Skeletal muscle cell (primary cell): ENCODE measurements around the gene MCM9.
"Not testable (repeated sequence)": the region's sequence is repeated elsewhere in the genome, so short reads cannot be mapped to it uniquely, and the experiment has no call there.

Experiments
- DNase-seq: peaks from one replicate; pipeline ENCODE4 v3.0.0-alpha.2; 2010; ENCODE audit warnings: low read depth
- H3K4me3 ChIP-seq: 2 replicates; pipeline ENCODE4 v1.5.1; 2011; ENCODE audit warnings: low read depth, mild to moderate bottlenecking, control low read depth, low read length, moderate library complexity

The MCM9 gene

DNA sequence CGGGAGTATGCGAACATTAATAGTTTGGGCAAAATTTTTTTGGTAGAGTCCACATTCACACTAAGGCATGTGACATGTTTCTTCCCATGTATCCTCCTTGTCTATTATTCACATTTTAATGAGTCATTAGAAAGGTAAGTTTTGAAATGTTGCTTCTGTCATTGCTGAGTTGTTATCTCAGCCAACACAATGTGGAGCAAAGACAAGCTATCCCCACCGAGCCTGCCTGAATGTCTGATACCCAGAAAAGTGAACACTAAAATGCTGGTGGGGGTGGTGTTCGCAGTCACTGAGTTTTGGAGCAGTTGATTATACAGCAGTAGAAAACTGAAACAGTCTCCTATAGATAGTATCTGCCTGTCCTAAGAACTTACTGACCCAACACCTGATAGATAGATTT lies 109.3 kb downstream of the MCM9 start:
- no peak for DNase-seq
- no peak overlapping the region for H3K4me3 ChIP-seq

- DNase-seq: no peak
- no peak overlapping the region for H3K4me3 ChIP-seq
Observed at GRCh38 chr6:118815495-118815894, 119.5 kb downstream of the MCM9 start.

DNA sequence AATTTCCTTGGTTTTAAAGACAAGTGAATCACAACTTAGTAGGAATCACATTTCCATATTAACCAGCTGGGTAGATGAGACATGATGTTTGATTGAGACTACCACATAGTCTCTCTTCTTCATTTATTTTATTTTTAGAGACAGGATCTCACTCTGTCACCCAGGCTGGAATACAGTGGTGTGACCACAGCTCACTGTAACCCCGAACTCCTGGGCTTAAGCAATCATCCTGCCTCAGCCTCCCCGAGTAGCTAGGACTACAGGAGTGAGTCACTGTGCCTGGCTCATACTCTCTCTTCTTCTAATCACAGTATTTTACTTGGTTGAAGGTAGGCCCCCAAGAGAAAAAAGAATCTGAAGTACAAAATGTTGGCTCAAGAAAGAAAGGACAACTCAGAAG lies 121.2 kb downstream of the MCM9 start:
- H3K4me3 ChIP-seq: no peak overlapping the region
- peak; percentile 48 for DNase-seq

GRCh38 chr6:118812970-118813369 lies 122.0 kb downstream of the MCM9 start:
- DNase-seq: no peak

GRCh38 chr6:118810420-118811027 lies 124.4 kb downstream of the MCM9 start:
- no peak overlapping the region for H3K4me3 ChIP-seq

More at GRCh38 chr6:118812970-118813369, 122.0 kb downstream of the MCM9 start:
- no peak overlapping the region for H3K4me3 ChIP-seq

GRCh38 chr6:118808793-118809638 lies 125.9 kb downstream of the MCM9 start:
- no peak for DNase-seq
- H3K4me3 ChIP-seq: no peak overlapping the region

More at GRCh38 chr6:118810420-118811027, 124.4 kb downstream of the MCM9 start:
- DNase-seq: no peak

- no peak for DNase-seq
- H3K4me3 ChIP-seq: no peak overlapping the region
Observed at GRCh38 chr6:118804091-118804490, 130.9 kb downstream of the MCM9 start.

GRCh38 chr6:118801257-118801656 lies 133.7 kb downstream of the MCM9 start:
- no peak overlapping the region for H3K4me3 ChIP-seq

GRCh38 chr6:118800394-118801071 lies 134.4 kb downstream of the MCM9 start:
- peak overlapping the region; percentile 20 for H3K4me3 ChIP-seq
- DNase-seq: peak; percentile 43

More at GRCh38 chr6:118801257-118801656, 133.7 kb downstream of the MCM9 start:
- DNase-seq: no peak

DNA sequence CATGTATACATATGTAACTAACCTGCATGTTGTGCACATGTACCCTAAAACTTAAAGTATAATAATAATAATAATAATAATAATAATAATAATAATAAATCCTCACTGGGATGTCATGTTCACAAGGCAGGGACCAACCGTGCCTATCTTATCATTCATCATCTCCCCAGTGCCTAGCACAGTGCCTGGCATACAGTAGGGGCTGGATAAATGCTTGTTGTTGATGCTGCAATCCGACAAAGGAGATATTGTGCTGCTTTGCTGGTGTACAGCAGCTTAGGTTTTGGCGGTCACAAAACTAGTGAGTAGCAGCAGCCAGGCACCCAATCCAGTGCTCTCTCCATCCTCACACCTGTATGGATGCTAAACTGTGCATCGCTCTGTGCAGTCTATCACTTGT lies 135.1 kb downstream of the MCM9 start:
- DNase-seq: no peak
- H3K4me3 ChIP-seq: no peak overlapping the region

DNA sequence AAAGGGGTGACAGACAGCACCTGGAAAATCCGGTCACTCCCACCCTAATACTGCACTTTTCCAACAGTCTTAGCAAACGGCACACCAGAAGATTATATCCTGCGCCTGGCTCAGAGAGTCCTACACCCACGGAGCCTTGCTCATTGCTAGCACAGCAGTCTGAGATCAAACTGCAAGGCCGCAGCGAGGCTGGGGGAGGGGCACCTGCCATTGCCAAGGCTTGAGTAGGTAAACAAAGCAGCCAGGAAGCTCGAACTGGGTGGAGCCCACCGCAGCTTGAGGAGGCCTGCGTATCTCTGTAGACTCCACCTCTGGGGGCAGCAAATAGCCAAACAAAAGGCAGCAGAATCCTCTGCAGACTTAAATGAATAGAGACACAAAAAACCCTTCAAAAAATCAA lies 138.4 kb downstream of the MCM9 start:
- not testable (repeated sequence) for H3K4me3 ChIP-seq, DNase-seq

DNA sequence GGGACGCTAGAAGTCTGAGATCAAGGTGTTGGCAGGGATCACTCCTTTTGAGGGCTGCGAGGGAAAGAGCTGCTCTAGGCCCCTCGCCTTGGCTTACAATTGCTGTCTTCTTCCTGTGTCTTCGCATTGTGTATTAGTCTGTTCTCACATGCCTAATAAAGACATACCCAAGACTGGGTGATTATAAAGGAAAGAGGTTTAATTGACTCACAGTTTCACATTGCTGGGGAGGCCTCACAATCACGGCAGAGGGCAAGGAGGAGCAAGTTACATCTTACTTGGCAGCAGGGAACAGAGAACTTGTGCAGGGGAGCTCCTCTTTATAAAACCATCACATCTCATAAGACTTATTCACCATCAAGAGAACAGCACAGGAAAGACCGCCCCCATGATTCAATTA lies 143.5 kb downstream of the MCM9 start:
- DNase-seq: no peak

GRCh38 chr6:118789954-118790353 lies 145.0 kb downstream of the MCM9 start:
- no peak overlapping the region for H3K4me3 ChIP-seq
- no peak for DNase-seq

More for the DNA sequence above, 143.5 kb downstream of the MCM9 start:
- H3K4me3 ChIP-seq: no peak overlapping the region

GRCh38 chr6:118789419-118789818 lies 145.5 kb downstream of the MCM9 start:
- no peak overlapping the region for H3K4me3 ChIP-seq
- no peak for DNase-seq

DNA sequence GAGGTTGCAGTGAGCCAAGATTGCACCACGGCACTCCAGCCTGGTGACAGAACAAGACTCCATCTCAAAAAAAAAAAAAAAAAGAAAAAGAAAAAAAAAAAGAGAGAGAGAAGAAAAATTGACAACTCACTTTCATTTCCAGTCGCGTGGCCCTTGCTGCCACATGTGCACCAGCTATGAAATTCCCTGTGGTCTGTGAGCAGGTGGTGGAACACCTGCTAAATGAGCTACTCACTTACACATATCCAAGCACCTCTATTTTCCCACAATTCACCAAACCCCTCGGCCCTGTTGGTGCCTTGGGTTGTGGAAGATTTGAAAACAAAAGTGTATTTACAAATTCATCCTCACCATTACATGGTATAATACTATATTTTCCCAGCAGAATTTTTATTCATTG lies 146.3 kb downstream of the MCM9 start:
- no peak overlapping the region for H3K4me3 ChIP-seq
- no peak for DNase-seq

GRCh38 chr6:118787724-118788423 lies 147.1 kb downstream of the MCM9 start:
- peak; percentile 49 for DNase-seq
- H3K4me3 ChIP-seq: no peak overlapping the region

DNA sequence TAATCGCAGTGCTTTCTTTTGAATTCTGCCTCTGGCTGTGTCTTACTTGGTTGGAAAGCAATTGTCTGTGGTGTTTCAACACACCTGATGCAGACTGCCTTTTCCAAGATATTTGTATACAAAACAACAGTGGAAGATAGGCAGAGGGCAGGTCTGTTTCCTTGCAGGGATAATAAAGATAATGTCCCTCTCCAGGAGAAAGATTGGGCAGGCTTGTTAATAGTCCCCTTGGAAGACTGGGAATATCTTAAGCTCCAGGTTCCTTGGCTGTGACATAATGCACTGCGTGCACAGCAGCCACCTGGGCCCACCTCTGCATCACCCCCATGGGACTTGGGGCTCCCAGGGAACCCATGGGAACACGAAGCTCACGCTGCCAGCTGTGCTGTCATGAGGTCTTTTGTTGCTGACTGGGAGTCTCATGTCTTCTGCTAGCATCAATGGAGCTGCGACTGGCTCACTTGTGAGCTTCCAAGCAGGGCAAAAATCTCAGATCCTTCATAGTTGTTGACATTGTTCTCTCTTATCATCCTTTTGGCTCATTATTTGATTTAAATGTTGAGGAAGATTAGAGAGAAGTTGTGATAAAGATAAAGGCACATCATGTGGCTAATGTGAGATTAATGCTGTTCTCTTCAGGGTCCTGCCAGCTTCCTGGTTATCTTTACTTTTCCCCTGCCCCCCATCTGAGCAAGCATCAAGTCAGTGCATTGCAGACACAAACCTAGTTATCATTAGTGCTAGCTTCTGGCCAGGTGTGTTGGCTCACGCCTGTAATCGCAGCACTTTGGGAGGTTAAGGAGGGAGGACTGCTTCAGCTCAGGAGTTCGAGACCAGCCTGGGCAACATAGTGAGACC lies 148.1 kb downstream of the MCM9 start:
- no peak overlapping the region for H3K4me3 ChIP-seq
- no peak for DNase-seq

GRCh38 chr6:118785601-118786000 lies 149.4 kb downstream of the MCM9 start:
- no peak for DNase-seq
- H3K4me3 ChIP-seq: no peak overlapping the region

DNA sequence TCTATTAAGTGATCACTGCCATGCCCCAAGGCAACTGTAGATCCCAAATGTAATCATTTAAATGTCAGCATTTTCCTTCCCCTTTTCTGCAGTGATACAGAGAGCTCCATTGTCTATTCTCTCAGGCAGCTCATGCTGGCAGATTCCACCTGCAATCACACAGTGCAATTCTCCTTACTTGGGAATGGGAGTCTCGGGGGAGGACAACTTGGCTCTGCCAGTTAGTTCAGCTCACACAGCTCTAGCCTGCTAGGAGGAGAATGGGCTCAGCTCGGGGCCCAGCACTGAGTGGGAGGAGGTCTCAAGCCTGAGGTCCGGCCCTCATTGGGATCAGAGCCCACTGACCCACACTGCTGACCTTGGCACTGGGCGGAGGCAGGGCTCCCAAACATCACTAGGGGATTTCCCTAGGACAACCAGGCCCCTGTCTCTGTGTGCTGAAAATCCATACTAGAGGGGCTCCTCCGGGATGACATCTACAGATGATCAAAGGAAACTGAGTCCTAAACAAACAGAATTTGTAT lies 150.3 kb downstream of the MCM9 start:
- DNase-seq: no peak

More for the DNA sequence above, 150.3 kb downstream of the MCM9 start:
- no peak overlapping the region for H3K4me3 ChIP-seq
